ENCODE results near the gene MTFR2. TPM values are rescaled to one million over a fixed set of nuclear protein-coding genes. Genes with fewer than 3 reads are reported as not detected.

Gene MTFR2
- total RNA-seq = 1 to 10 TPM; 8.3 to 8.8 TPM
- polyA plus RNA-seq (ENCODE audit: insufficient read depth, low read depth, low replicate concordance) = 21.1 TPM
- long read RNA-seq, donor 1 = 0 reads
- long read RNA-seq, donor 2, partial matches to known transcripts = 0 of 3 reads
- long read RNA-seq, donor 2, other reads (novel, unspliced or antisense) = 0 of 3 reads

DNA sequence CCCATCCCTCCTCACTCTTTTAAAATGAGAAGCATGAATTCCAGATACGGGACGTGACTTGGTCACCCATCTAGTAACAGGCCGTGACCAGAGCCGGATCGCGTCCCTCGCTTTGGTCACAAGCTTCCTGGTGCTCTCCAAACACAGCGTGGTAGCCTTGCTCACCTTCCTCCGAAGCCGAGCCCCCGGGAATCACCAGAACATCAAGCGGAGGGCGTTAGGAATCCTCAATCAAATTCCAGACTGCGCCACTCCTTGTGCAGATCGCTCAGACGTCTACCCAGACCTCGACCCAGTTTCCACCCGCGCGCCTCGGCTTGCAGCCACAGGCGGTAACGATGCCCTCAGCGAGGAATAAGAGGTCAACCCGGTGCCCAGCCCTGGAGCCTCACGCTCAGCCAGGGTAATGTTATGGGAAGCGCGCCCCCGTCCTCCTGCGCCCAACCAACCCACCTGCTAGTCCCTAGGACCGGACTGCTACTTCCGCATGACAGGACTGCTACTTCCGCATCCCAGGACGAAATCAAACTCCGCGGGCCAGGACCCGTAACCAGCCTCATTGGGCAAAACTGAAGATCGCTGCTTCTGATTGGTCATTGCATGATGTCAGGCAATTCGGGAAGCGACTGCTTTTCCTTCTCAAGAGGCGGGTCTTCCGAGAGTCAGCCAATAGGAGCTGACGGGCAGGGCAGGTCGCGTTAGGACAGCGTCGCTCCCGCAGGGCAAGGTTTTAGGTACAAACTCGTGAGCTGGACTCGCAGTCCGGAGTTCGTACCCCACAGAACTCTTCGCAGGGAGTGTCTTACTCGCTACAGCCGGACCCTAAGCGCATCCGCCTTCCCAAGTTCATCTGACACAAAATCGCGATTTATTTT is at the start of gene MTFR2:
Gene MTFR2 (minus strand): TSS at position 501 of the 875 bp plus-strand sequence. CDS start 1,212 bp downstream, outside the sequence.
- intact Hi-C loops (cut with DNase I; ENCODE audit: low total_unique reads) = no loop called here
- Histone ChIP-seq H3K27ac (peak within 1 kb of the TSS in 1 of 2 donors; percentile 78), H3K36me3 (ENCODE audit: low read depth, missing control alignments) (no peaks in the 10 kb centered on the region), H3K4me1 (peaks cover 14% of the 10 kb centered on the region), H3K27me3 (no peaks in the 10 kb centered on the region), H3K4me3 (peak within 1 kb of the TSS; percentile 66 to 68), H3K9me3 (no peaks in the 10 kb centered on the region)
- 0% methylated on average over 27 to 57 of the region's 59 CpGs for WGBS, 2 donors
- DNase-seq = peak; percentile 99
- no peak for TF ChIP-seq POLR2A (IDR thresholded peaks at IDR 0.05)
- TF ChIP-seq, protein P1, sequence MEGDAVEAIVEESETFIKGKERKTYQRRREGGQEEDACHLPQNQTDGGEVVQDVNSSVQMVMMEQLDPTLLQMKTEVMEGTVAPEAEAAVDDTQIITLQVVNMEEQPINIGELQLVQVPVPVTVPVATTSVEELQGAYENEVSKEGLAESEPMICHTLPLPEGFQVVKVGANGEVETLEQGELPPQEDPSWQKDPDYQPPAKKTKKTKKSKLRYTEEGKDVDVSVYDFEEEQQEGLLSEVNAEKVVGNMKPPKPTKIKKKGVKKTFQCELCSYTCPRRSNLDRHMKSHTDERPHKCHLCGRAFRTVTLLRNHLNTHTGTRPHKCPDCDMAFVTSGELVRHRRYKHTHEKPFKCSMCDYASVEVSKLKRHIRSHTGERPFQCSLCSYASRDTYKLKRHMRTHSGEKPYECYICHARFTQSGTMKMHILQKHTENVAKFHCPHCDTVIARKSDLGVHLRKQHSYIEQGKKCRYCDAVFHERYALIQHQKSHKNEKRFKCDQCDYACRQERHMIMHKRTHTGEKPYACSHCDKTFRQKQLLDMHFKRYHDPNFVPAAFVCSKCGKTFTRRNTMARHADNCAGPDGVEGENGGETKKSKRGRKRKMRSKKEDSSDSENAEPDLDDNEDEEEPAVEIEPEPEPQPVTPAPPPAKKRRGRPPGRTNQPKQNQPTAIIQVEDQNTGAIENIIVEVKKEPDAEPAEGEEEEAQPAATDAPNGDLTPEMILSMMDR (IDR thresholded peaks at IDR 0.05) = no peak

DNA sequence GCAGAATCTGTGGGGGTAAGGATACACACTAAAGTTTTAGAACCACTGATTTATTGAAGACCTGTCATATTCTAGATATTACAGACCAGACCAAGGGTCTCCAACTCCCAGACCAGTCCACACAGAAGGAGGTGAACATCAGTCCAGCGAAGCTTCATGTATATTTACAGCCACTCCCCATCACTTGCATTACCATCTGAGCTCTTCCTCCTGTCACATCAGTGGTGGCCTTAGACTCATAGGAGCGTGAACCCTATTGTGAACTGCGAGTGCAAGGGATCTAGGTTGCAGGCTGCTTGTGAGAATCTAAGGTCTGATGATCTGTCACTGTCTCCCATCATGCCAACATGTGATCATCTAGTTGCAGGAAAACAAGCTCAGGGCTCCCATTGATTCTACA is 44.5 kb upstream of the MTFR2 start:
- no peaks in the 10 kb centered on the region for H3K36me3 ChIP-seq (ENCODE audit: low read depth, missing control alignments)
- no peak for TF ChIP-seq POLR2A (IDR thresholded peaks at IDR 0.05)
- TF ChIP-seq, protein P1 (IDR thresholded peaks at IDR 0.05) = no peak
- WGBS, 2 donors = 92 to 98% methylated on average over 3 of the region's 3 CpGs
- no peak for DNase-seq
- peaks cover 7% of the 10 kb centered on the region for H3K4me1 ChIP-seq
- intact Hi-C loops (cut with DNase I; ENCODE audit: low total_unique reads) = no loop called here
- no peak overlapping the region for H3K27ac ChIP-seq
- H3K9me3 ChIP-seq = no peaks in the 10 kb centered on the region
- no peak overlapping the region for H3K4me3 ChIP-seq
- no peaks in the 10 kb centered on the region for H3K27me3 ChIP-seq

DNA sequence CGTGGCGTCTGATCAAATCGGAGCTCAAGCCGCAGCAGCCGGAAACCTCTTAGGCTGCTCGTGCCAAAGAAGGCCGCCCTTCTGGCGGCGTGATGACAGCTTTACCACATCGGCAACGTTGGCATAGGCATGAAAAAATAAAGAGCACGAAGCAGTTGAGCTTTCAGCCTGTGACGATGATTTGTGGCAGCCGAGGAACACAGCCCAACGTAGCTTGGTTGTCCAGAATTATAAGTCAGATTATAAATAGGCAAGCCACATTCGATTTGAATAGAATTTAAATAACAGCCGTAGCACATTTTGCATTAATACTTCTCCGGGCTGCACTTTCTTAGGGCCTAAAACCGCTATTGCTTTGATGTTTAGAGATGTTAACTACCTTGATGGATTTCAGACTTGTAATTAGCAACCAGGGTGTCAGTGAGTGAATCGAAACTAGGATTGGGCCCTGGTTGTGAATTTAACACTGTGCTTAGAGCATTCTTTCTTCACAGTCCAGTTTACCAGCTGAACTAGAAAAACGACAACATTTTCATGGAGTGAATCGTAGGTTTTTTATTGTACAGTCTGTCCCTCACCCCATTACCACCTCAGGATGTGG is 40.4 kb upstream of the MTFR2 start:
- 1% methylated on average over 22 of the region's 22 CpGs for WGBS, 2 donors
- intact Hi-C loops (cut with DNase I; ENCODE audit: low total_unique reads) = no loop called here
- DNase-seq = peak; percentile 68
- Histone ChIP-seq H3K4me3 (peak overlapping the region; percentile 89 to 93), H3K36me3 (ENCODE audit: low read depth, missing control alignments) (no peaks in the 10 kb centered on the region), H3K27me3 (no peaks in the 10 kb centered on the region), H3K9me3 (no peaks in the 10 kb centered on the region), H3K4me1 (peaks cover 22% of the 10 kb centered on the region), H3K27ac (peak overlapping the region; percentile 99)
- TF ChIP-seq, protein P1 (IDR thresholded peaks at IDR 0.05) = no peak
- TF ChIP-seq POLR2A (IDR thresholded peaks at IDR 0.05) = no peak

DNA sequence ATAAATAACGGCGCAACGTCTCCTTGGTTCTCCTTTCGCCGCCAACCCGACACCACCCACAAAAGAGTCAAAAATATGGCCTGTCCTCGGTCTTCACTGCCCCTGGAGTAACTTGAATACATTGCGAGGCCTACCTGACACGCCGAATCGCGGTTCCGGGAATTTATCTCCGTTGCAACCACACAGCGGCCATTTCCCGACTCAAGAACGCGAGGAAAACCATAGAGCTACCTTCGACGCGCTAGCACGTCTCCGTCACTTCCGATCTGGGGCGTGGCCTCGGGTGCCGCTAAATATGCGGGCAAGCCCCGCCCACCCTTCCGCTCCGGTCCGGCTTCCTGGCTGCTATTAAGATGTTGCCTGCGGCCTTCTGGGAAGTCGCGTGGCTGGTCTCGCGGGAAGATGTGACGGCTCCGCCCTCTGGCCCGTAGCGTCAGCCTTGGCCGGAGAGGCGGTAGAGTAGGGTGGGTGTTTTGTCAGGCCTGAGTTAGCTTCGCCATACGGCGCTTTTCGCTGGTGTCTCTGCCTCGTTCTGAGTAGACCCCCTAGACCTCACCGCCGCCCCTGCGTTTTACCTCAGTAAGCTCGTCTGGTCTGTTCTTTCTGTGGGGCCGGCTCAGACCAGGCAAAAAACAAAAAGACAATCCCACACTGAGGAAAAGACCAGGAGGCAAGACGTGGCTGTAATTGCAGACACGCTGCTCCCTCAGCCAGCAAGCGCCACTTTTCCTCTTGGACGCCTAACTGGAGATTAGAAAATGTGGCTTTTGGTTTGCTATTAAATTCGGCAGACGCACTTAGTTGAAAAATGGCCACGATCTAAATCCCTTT is 39.7 kb upstream of the MTFR2 start, which contains the start of gene BCLAF1:
Gene BCLAF1 (minus strand): TSS at position 268 of the 831 bp plus-strand sequence. CDS start 9,980 bp downstream, outside the sequence.
- H3K36me3 ChIP-seq (ENCODE audit: low read depth, missing control alignments) = no peaks in the 10 kb centered on the region
- peak; percentile 99 for TF ChIP-seq POLR2A (IDR thresholded peaks at IDR 0.05)
- TF ChIP-seq, protein P1 (IDR thresholded peaks at IDR 0.05) = no peak
- peaks cover 27% of the 10 kb centered on the region for H3K4me1 ChIP-seq
- peak within 1 kb of the TSS; percentile 99 for H3K27ac ChIP-seq
- no peaks in the 10 kb centered on the region for H3K9me3 ChIP-seq
- H3K4me3 ChIP-seq = peak within 1 kb of the TSS; percentile 89 to 93
- DNase-seq = peak; percentile 100
- intact Hi-C loops (cut with DNase I; ENCODE audit: low total_unique reads) = no loop called here
- H3K27me3 ChIP-seq = no peaks in the 10 kb centered on the region
- 0 to 1% methylated on average over 40 to 60 of the region's 60 CpGs for WGBS, 2 donors
